Uterus (tissue), 2 donors: ENCODE data around the gene CCDC174.

Experiments
- POLR2A ChIP-seq, 2 donors: fragments of 450-650 bp; IDR thresholded peaks; one replicate each; pipeline ENCODE4 v1.6.1; 2016; ENCODE audit warnings: antibody characterized with exemption in 2 of 2, mild to moderate bottlenecking in 1 of 2, moderate library complexity in 1 of 2
- TF ChIP-seq, protein P1 (sequence below), 4 experiments: fragments of 200-600 bp in 2 of 4; fragments of 450-650 bp in 2 of 4; sonication (generic) in 2 of 4; IDR thresholded peaks; one replicate each; pipeline ENCODE4 v1.5.1; 2016 to 2019; ENCODE audit warnings: antibody characterized with exemption in 4 of 4, mild to moderate bottlenecking in 2 of 4, moderate library complexity in 1 of 4

DNA sequence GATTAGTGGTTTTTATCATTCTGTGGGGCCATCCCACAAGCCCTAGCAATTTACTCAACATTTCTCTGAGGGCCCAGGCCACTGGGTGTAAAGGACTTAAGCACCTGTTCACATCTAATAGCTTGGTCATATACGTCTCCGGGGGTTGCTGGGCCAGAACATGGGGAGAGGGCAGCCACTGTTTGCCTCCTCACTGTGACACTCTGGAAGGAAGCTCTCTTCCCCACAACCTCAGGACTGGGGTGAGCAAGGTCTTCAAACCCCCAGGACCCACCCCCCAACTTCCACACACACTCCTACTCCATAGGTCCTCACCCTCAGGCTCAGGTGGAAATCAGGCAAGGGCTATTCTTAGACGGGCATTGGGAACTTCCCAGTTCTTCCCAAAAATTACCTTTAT lies 52.2 kb downstream of the CCDC174 start:
- TF ChIP-seq, protein P1, sequence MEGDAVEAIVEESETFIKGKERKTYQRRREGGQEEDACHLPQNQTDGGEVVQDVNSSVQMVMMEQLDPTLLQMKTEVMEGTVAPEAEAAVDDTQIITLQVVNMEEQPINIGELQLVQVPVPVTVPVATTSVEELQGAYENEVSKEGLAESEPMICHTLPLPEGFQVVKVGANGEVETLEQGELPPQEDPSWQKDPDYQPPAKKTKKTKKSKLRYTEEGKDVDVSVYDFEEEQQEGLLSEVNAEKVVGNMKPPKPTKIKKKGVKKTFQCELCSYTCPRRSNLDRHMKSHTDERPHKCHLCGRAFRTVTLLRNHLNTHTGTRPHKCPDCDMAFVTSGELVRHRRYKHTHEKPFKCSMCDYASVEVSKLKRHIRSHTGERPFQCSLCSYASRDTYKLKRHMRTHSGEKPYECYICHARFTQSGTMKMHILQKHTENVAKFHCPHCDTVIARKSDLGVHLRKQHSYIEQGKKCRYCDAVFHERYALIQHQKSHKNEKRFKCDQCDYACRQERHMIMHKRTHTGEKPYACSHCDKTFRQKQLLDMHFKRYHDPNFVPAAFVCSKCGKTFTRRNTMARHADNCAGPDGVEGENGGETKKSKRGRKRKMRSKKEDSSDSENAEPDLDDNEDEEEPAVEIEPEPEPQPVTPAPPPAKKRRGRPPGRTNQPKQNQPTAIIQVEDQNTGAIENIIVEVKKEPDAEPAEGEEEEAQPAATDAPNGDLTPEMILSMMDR (IDR thresholded peaks at IDR 0.05), result no peak
- no peak for TF ChIP-seq POLR2A (IDR thresholded peaks at IDR 0.05)
